HepG2 (cell line): ENCODE data around the gene PTPRD. TPM values are rescaled to one million over a fixed set of nuclear protein-coding genes. Genes with fewer than 3 reads are reported as not detected.

Experiments used
- ATAC-seq: fragments of 200-7000 bp; cut with Tn5 transposase; 3 replicates; pipeline ENCODE4 v1.9.1; 2020; ENCODE audit warnings: mild to moderate bottlenecking, moderate library complexity
- BruUV-seq: library from RNA; stranded (reverse); fragments of 400-500 nt; replicated peaks from 2 replicates; lab custom pipeline; 2021; lab: Mats Ljungman, UMichigan
- CTCF ChIA-PET: fragments of 300-600 bp; formaldehyde crosslinking; extraction: SDS; loops from one replicate; lab custom pipeline; 2021; ENCODE audit warnings: low total read pairs, inconsistent platforms, low intra/inter-chr PET ratio; lab: Yijun Ruan, JAX
- POLR2A ChIA-PET: fragments of 350-600 bp; sonication (Branson Sonifier 250); formaldehyde crosslinking; loops from one replicate; lab custom pipeline; 2020; ENCODE audit warnings: antibody characterized with exemption, inconsistent platforms; lab: Yijun Ruan, JAX
- DNase-seq: peaks from one replicate; pipeline ENCODE4 v3.0.0-alpha.2; 2015; ENCODE audit warnings: low spot score
- FAIRE-seq: peaks from 3 replicates; lab custom pipeline; 2011; peaks lifted over from hg19 to GRCh38; lab: Jason Lieb, UNC
- H2AFZ ChIP-seq: one replicate; pipeline ENCODE4 v1.6.1; 2011; ENCODE audit warnings: low read length, inconsistent platforms
- H3K27ac ChIP-seq: fragments of 300-600 bp; 3 replicates; pipeline ENCODE4 v1.8.0; 2011; ENCODE audit warnings: mixed run types, mild to moderate bottlenecking, mixed read lengths, low read length, inconsistent platforms; ENCODE audit not compliant: insufficient read depth; ENCODE audit errors: extremely low read length
- H3K27me3 ChIP-seq, 2 experiments: fragments of 200-600 bp in 1 of 2; 2 replicates in 1 of 2; 3 replicates in 1 of 2; pipeline versions ENCODE4 v1.6.0 to v1.8.0; 2011; ENCODE audit warnings: low read length in 2 of 2, mild to moderate bottlenecking in 2 of 2, moderate library complexity in 2 of 2, inconsistent platforms in 1 of 2; ENCODE audit not compliant: insufficient read depth in 2 of 2, control insufficient read depth in 1 of 2
- H3K36me3 ChIP-seq, 2 experiments: fragments of 200-600 bp in 1 of 2; replicated peaks in 1 of 2; 2 replicates in 1 of 2; 3 replicates in 1 of 2; pipeline versions ENCODE4 v1.5.1 to v1.8.0; 2011; ENCODE audit warnings: low read length in 2 of 2, inconsistent platforms in 1 of 2; ENCODE audit not compliant: insufficient read depth in 2 of 2, control insufficient read depth in 1 of 2
- H3K4me1 ChIP-seq: 2 replicates; pipeline ENCODE4 v1.5.1; 2012; ENCODE audit warnings: low read length, inconsistent platforms; ENCODE audit not compliant: insufficient read depth
- H3K4me2 ChIP-seq: 2 replicates; pipeline ENCODE4 v1.6.0; 2011; ENCODE audit warnings: low read depth, low read length, inconsistent platforms
- H3K4me3 ChIP-seq, 3 experiments: fragments of 200-600 bp in 1 of 3; sonication (generic), shearing (Covaris generic) in 1 of 3; replicated peaks in 1 of 3; 2 replicates each; pipeline ENCODE4 v1.5.1; 2011 to 2016; ENCODE audit warnings: low read length in 3 of 3, inconsistent platforms in 2 of 3, low read depth in 2 of 3, mild to moderate bottlenecking in 2 of 3, control low read depth in 1 of 3, mixed read lengths in 1 of 3; ENCODE audit not compliant: insufficient read depth in 1 of 3
- H3K79me2 ChIP-seq: one replicate; pipeline ENCODE4 v1.6.1; 2011; ENCODE audit warnings: low read length, inconsistent platforms; ENCODE audit not compliant: insufficient read depth
- H3K9ac ChIP-seq: 2 replicates; pipeline ENCODE4 v1.6.0; 2011; ENCODE audit warnings: mild to moderate bottlenecking, low read depth, low read length, inconsistent platforms; ENCODE audit not compliant: insufficient read depth
- H3K9me3 ChIP-seq: 2 replicates; pipeline ENCODE4 v1.5.1; 2012; ENCODE audit warnings: mild to moderate bottlenecking, low read length
- H4K20me1 ChIP-seq: 2 replicates; pipeline ENCODE4 v1.6.0; 2011; ENCODE audit warnings: inconsistent platforms, mild to moderate bottlenecking, low read length, moderate library complexity; ENCODE audit not compliant: insufficient read depth
- CREB1 ChIP-seq, 2 experiments: fragments of 450-650 bp in 1 of 2; IDR thresholded peaks; 2 replicates each; pipeline ENCODE4 v1.6.1; 2016 to 2017; ENCODE audit warnings: control low read depth in 1 of 2, mild to moderate bottlenecking in 1 of 2, missing compliant biosample characterization in 1 of 2, missing genetic modification characterization in 1 of 2
- FOXO1 ChIP-seq: sonication (generic); formaldehyde crosslinking; IDR thresholded peaks from 2 replicates; pipeline ENCODE4 v1.4.0; 2020; ENCODE audit warnings: missing genetic modification reagents
- GABPA ChIP-seq, 2 experiments: IDR thresholded peaks; 2 replicates each; pipeline ENCODE4 v1.6.1; 2011 to 2016; ENCODE audit warnings: low read depth in 2 of 2, low read length in 1 of 2, missing biosample characterization in 1 of 2, missing genetic modification characterization in 1 of 2
- KAT7 ChIP-seq: IDR thresholded peaks from 2 replicates; pipeline ENCODE4 v1.6.1; 2018; ENCODE audit warnings: borderline replicate concordance, missing compliant biosample characterization
- KLF13 ChIP-seq: sonication (generic); formaldehyde crosslinking; IDR thresholded peaks from 2 replicates; pipeline ENCODE4 v1.4.0; 2020; ENCODE audit warnings: mild to moderate bottlenecking, missing genetic modification reagents
- KLF6 ChIP-seq: IDR thresholded peaks from 2 replicates; pipeline ENCODE4 v1.8.0; 2016; ENCODE audit warnings: missing biosample characterization, missing genetic modification reagents
- MXI1 ChIP-seq: IDR thresholded peaks from 3 replicates; pipeline ENCODE4 v1.6.1; 2012; ENCODE audit warnings: low read depth, low read length, inconsistent platforms, borderline replicate concordance
- PCBP2 ChIP-seq: fragments of 200-400 bp; formaldehyde crosslinking; optimal IDR thresholded peaks from 2 replicates; pipeline ENCODE3; 2018; ENCODE audit warnings: low read length, low read depth; ENCODE audit not compliant: poor library complexity, severe bottlenecking
- ZC3H13 ChIP-seq: sonication (generic); formaldehyde crosslinking; IDR thresholded peaks from 2 replicates; pipeline ENCODE4 v1.8.1; 2023; ENCODE audit warnings: mild to moderate bottlenecking, missing genetic modification reagents, moderate library complexity
- ZFYVE20 ChIP-seq: sonication (generic); formaldehyde crosslinking; IDR thresholded peaks from 2 replicates; pipeline ENCODE4 v1.8.0; 2023; ENCODE audit warnings: low read depth, mild to moderate bottlenecking, moderate library complexity, missing genetic modification reagents, borderline replicate concordance
- ZNF138 ChIP-seq: sonication (generic); formaldehyde crosslinking; IDR thresholded peaks from 2 replicates; pipeline ENCODE4 v1.5.0; 2020; ENCODE audit warnings: mild to moderate bottlenecking, low read depth, missing genetic modification reagents
- ZNF484 ChIP-seq: sonication (generic); formaldehyde crosslinking; IDR thresholded peaks from 2 replicates; pipeline ENCODE4 v1.5.1; 2020; ENCODE audit warnings: mild to moderate bottlenecking, low read depth, missing genetic modification reagents, borderline replicate concordance
- ZNF780A ChIP-seq: sonication (generic); formaldehyde crosslinking; IDR thresholded peaks from 2 replicates; pipeline ENCODE4 v1.8.0; 2022; ENCODE audit warnings: mild to moderate bottlenecking, missing genetic modification reagents, moderate library complexity
- in situ Hi-C: cut with HindIII; loops from 2 replicates; pipeline ENCODE4 v1.10.0; 2017; ENCODE audit warnings: low pct_unique_long_range_greater_than_20kb; ENCODE audit not compliant: extremely low pct_ligation_motif_present
- intact Hi-C: fragments of 100-400 bp; cut with micrococcal nuclease; formaldehyde crosslinking; loops from one replicate; pipeline ENCODE4 v1.10.0; 2022; ENCODE audit not compliant: unreplicated experiment
- polyA plus RNA-seq, 8 experiments: library from polyadenylated mRNA; depleted of rRNA in 3 of 8; stranded (reverse) in 7 of 8; unstranded in 1 of 8; fragments of >200 nt; fragmentation: Illumina TruSeq in 4 of 8; extraction: Trizol in 4 of 8; gene quantifications; 2 replicates each; pipeline versions ENCODE4 v1.2.1 to v1.2.3, GENCODE V29; 2011 to 2016; ENCODE audit warnings: low read depth in 4 of 8, missing spikeins in 1 of 8, mixed read lengths in 1 of 8; ENCODE audit not compliant: insufficient read depth in 1 of 8
- total RNA-seq, 5 experiments: library from RNA; depleted of rRNA; stranded (reverse); fragments of >200 nt; fragmentation: Illumina TruSeq; extraction: Trizol; gene quantifications; 2 replicates each; pipeline ENCODE4 v1.2.3, GENCODE V29; 2016; ENCODE audit warnings: low read depth in 1 of 5
- TF ChIP-seq, protein P1 (sequence below): IDR thresholded peaks from 2 replicates; pipeline ENCODE4 v1.6.1; 2016; ENCODE audit warnings: missing biosample characterization, missing genetic modification reagents, low read depth
- TF ChIP-seq, protein P2 (sequence below): sonication (generic); formaldehyde crosslinking; IDR thresholded peaks from 2 replicates; pipeline ENCODE4 v1.4.0; 2020; ENCODE audit warnings: missing genetic modification reagents, mild to moderate bottlenecking, borderline replicate concordance
- TF ChIP-seq, protein P3 (sequence below): sonication (generic); formaldehyde crosslinking; IDR thresholded peaks from 2 replicates; pipeline ENCODE4 v1.4.0; 2020; ENCODE audit warnings: missing genetic modification reagents
- TF ChIP-seq, protein P4 (sequence below): sonication (generic); formaldehyde crosslinking; IDR thresholded peaks from 2 replicates; pipeline ENCODE4 v1.5.0; 2020; ENCODE audit warnings: missing genetic modification reagents

The PTPRD gene
- total and polyA plus RNA-seq, 2 of the 13 experiments (the other 11 are each of a cell fraction or from before 2014, with no cell fraction given) = 0.05 TPM; not detected in 1

DNA sequence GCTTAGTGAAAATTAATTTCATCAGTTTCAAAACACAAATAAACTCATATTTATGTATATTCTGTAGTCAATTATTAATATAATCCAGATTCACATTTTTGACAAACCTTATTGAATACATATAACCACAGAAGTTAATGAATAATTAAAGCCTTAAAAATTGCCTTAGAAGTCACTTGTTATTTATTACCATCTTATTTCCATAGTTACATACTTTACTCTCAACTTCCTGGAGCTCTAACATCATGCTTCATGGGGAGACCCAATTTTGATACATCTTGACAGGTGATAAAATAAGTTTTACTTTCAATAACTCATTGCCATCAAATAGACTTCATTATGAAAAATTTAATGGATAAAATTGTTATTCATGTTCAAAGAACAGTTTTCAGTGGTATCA, 1038.7 kb downstream of the PTPRD start:
- no peak overlapping the region for H3K27ac ChIP-seq
- ATAC-seq = no peak

More for the DNA sequence above, 1038.7 kb downstream of the PTPRD start:
- no peak overlapping the region for H2AFZ ChIP-seq
- ChIA-PET CTCF (no interaction called here), POLR2A (no interaction called here)
- H3K4me2 ChIP-seq = no peak overlapping the region
- no peaks in the 10 kb centered on the region for H3K36me3 ChIP-seq
- no peaks in the 10 kb centered on the region for H4K20me1 ChIP-seq
- TF ChIP-seq KLF6 (CRISPR knock-in tag) (no peak), ZNF138 (no peak), ZNF780A (no peak), FOXO1 (CRISPR knock-in tag) (no peak), PCBP2 (no peak), KAT7 (no peak), ZC3H13 (no peak), MXI1 (no peak), ZNF484 (CRISPR knock-in tag) (no peak), CREB1 (IDR thresholded peaks at IDR 0.05) (no peak), CREB1 (CRISPR knock-in tag; IDR thresholded peaks at IDR 0.05) (no peak), KLF13 (CRISPR knock-in tag) (no peak), ZFYVE20 (no peak), GABPA (IDR thresholded peaks at IDR 0.05; ENCODE audit: low read depth, low read length) (no peak), GABPA (CRISPR knock-in tag; IDR thresholded peaks at IDR 0.05; ENCODE audit: low read depth) (no peak)
- TF ChIP-seq, protein P1, sequence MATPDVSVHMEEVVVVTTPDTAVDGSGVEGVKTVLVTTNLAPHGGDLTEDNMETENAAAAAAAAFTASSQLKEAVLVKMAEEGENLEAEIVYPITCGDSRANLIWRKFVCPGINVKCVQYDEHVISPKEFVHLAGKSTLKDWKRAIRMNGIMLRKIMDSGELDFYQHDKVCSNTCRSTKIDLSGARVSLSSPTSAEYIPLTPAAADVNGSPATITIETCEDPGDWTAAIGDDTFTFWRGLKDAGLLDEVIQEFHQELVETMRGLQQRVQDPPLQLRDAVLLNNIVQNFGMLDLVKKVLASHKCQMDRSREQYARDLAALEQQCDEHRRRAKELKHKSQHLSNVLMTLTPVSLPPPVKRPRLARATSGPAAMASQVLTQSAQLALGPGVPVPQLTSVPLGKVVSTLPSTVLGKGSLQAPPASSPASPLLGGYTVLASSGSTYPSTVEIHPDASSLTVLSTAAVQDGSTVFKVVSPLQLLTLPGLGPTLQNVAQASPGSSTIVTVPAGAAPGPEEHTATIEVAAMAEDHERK (CRISPR knock-in tag) = no peak
- TF ChIP-seq, protein P2, sequence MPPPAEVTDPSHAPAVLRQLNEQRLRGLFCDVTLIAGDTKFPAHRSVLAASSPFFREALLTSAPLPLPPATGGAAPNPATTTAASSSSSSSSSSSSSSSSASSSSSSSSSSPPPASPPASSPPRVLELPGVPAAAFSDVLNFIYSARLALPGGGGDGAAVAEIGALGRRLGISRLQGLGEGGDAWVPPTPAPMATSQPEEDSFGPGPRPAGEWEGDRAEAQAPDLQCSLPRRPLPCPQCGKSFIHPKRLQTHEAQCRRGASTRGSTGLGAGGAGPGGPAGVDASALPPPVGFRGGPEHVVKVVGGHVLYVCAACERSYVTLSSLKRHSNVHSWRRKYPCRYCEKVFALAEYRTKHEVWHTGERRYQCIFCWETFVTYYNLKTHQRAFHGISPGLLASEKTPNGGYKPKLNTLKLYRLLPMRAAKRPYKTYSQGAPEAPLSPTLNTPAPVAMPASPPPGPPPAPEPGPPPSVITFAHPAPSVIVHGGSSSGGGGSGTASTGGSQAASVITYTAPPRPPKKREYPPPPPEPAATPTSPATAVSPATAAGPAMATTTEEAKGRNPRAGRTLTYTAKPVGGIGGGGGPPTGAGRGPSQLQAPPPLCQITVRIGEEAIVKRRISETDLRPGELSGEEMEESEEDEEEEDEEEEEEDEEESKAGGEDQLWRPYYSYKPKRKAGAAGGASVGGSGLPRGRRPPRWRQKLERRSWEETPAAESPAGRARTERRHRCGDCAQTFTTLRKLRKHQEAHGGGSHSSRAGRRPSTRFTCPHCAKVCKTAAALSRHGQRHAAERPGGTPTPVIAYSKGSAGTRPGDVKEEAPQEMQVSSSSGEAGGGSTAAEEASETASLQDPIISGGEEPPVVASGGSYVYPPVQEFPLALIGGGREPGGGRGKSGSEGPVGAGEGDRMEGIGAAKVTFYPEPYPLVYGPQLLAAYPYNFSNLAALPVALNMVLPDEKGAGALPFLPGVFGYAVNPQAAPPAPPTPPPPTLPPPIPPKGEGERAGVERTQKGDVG = no peak
- TF ChIP-seq, protein P3, sequence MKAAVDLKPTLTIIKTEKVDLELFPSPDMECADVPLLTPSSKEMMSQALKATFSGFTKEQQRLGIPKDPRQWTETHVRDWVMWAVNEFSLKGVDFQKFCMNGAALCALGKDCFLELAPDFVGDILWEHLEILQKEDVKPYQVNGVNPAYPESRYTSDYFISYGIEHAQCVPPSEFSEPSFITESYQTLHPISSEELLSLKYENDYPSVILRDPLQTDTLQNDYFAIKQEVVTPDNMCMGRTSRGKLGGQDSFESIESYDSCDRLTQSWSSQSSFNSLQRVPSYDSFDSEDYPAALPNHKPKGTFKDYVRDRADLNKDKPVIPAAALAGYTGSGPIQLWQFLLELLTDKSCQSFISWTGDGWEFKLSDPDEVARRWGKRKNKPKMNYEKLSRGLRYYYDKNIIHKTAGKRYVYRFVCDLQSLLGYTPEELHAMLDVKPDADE (CRISPR knock-in tag) = no peak
- TF ChIP-seq, protein P4, sequence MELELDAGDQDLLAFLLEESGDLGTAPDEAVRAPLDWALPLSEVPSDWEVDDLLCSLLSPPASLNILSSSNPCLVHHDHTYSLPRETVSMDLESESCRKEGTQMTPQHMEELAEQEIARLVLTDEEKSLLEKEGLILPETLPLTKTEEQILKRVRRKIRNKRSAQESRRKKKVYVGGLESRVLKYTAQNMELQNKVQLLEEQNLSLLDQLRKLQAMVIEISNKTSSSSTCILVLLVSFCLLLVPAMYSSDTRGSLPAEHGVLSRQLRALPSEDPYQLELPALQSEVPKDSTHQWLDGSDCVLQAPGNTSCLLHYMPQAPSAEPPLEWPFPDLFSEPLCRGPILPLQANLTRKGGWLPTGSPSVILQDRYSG = no peak
- no peak overlapping the region for H3K4me3 ChIP-seq
- H3K27me3 ChIP-seq = no peaks in the 10 kb centered on the region
- FAIRE-seq = no peak
- no peak for DNase-seq
- no TSS peak for BruUV-seq
- in situ Hi-C loops = no loop called here
- H3K9ac ChIP-seq = no peak overlapping the region
- intact Hi-C loops = no loop called here
- H3K4me1 ChIP-seq = no peaks in the 10 kb centered on the region
- H3K9me3 ChIP-seq = no peaks in the 10 kb centered on the region
- H3K79me2 ChIP-seq = no peaks in the 10 kb centered on the region
